Stimulated activated CD4-positive, alpha-beta T cell treated with anti-CD3 and anti-CD28 coated beads, Interleukin-1b, Interleukin-23, amount 100 ng/mL, for 24 hours (primary cell): ENCODE data around the gene CHCHD6.

ENCODE experiments used
- DNase-seq, 4 experiments: peaks; one replicate each; pipeline ENCODE4 v3.0.0-alpha.2; 2020; ENCODE audit warnings: low read depth in 4 of 4, low spot score in 1 of 4

The CHCHD6 gene

DNA sequence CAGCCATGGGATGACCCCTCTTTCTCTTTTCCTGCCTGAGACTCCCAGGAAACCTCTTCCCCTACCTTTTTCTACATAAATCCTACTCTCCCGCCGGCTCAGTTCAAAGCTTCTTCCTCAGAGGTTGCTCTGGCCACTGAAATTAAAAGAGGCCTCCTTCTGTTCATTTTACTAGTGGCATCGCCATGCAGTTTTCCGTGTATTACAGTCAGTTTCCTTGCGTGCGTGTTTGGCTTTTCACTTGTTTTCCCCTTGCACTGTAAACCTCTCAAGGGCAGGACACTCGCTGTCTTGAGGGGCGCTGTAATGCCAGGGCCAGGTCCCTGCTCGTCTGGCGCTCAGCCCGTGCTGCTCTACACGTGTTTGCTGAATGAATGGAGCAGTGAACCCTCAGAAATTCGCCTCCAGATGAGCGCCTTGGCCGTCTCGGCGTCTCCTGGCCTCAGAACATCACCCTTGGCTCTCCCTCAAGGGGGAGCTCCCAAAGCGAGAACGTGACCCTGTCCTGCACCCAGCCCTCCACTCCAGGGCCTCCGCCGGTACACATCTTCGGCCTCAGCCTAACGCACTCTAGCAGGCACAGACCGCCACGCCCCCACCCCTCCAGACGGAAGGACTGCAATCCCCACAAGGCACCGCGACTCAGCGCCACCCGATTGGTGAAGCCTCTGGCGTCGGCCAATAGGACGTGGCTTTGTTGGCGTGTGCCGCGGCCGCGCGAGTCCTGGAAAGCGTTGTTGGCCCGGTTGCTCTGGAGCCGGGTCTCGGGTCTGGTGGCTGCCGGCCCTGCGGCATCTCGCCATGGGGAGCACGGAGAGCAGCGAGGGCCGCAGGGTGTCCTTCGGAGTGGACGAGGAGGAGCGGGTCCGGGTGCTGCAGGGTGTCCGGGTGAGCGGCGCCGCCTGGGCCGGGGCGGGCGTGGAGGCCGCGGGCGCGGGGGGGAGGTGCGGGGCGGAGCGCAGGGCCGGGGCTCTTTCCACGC is at the start of gene CHCHD6:
Gene CHCHD6 (plus strand): TSS at position 729 of the 982 bp plus-strand sequence. CDS start 73 bp downstream, at position 802.
- DNase-seq = peak; percentile 90 to 97 (median 96)

DNA sequence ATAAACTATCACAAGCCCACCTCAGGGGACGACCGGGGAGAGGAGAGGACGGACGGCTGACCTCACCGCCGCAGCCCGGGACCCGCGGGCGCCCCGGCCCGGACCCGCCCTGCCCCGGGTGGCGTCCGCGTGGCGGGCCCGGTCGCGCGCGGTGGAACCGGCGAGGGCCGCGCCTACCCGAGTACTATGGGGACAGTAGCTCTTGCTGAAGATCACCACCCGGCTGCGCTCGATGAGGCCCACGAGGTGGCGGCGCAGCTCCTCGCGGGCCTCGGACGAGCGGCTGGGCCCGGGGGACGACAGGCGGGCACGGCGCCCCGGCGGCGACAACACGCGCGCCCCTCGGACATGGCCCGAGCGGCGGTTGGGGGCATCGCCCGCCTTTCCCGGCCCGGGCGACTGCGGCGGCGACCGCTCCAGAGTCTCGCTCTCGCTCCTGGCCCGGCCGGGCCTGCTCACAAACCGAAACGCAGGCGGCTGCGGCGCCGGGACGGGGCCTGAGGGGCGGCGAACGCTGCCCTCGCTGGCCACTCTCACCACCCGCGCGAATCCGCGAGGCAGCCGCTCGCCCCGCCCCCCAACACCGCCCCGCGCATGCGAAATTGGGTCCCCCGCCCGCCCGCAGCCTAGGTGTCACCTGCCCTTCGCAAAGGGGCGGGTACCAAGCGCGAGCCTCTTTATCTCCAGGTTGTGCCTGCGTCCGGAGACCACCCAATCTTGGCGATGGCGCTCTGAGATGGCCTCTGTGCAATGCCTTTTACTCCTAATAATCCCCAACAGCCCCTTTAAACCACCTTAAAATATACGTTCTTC is 49.3 kb upstream of the CHCHD6 start, which contains the start of gene TXNRD3:
Gene TXNRD3 (minus strand): TSS at position 554 of the 813 bp plus-strand sequence.
- DNase-seq = peak; percentile 57 to 79 (median 72)

DNA sequence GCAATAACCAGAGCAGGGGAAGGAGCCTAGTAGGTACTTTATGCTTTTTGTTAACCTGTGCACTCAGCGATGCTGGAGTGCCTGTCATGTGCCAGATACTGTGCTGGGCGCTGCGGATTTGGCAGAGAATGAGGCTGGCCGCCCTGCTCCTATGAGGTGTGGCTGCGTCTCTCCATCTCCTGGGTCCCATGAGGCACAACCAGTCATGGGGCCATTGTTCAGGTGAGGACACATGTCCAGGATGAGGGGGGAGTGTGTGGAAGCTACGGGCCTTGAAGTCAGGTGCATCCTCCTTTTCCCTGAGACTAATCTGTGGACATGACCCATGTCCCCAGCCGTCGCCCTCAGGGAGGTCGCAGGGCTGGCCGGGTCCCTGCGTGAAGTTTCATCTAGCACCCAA is 48.2 kb upstream of the CHCHD6 start:
- DNase-seq = no peak

DNA sequence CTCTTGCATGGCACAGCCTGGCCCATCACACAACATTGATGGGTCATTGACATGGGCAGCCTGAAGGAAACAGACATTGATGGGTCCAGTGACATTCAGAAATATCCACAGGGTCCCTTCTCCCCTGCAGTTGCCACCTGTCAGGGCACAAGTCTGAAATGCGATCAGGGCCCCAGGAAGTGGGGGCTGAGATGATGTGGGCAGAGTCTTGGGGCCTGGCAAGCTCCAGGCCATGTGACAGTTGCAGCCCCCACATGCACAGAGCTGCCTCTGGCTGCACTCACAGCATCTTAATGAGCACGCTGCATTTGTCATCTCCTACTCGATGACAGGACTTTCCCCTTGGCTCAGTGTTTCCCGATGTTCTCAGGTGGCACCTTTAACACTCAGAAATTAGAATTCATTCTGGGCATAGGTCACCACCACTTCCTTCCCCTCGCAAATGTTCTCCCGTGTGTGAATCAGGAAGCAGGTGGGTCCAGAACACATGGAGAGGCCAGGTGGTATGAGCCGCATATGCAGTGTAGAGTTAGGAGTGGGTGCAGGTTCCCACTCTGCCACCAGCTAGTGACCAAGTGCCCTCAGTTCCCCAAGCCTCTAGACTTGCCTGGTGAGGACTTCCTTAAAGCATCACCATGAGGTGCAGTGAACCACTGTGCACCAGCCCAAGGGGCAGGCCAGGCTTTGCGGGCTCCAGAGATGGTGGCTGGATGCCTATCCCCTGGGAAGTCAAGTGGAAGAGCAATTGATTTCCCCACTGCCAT is 47.5 kb upstream of the CHCHD6 start:
- no peak for DNase-seq

DNA sequence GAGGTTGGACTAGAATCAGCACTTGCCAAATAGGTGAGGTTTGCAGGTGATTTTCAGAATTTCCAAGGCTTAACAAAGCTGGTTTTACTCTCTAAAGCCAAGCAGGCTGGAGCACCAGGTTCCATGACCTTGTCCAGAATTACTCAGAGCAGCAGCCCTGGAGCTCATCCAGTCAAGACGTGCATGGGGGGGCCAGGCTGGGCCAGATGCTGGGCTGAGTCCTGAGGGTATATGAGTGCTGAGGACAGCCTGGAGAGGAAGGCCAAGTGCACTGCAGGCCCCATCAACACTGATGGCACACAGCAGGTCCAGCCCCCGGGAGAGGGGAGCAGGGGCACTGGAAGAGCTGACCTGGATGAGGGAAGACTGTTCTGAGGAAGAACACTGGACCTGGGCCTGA is 46.1 kb upstream of the CHCHD6 start:
- no peak for DNase-seq

DNA sequence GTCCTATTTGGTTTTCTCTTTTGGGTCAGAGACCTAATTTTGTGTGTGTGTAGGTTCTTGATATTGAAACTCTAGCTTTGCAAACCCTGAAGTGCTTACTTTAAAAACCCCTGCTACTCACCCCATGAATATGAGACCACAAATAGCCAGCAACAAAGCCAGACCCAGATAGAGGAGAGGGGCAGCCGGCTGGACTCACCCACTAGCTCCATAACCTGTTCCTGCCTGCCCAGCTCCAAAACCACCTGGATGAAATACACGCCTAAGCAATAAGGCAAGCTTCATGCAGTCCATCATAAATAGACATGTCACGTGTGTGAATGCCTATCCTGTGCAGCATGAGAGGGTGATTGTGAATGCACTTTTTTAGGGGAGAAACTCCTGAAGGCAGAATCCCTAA is 45.5 kb upstream of the CHCHD6 start:
- DNase-seq = no peak

- no peak for DNase-seq
Measured at GRCh38 chr3:126659915-126660886, 43.8 kb upstream of the CHCHD6 start.

- no peak for DNase-seq
Measured at GRCh38 chr3:126661532-126662364, 42.3 kb upstream of the CHCHD6 start.

DNA sequence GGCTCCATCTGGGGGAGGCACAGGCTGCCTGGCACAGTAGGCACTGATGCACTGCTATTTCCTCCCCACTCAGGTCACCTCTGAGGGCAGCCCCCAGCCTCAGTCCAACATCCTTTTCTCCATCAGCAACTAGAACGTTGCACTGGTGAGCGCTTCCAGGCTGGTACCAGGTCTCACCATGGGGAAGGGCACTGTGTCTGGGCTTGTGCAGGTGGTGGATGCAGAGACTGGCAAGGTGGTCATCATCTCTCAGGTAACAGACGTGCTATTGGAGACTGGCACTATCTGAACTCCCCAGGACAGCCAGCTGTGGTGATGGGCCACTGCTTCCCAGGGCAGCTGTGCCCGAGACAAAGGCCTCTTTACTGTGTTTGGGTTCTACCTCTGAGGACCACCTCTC is 40.8 kb upstream of the CHCHD6 start:
- no peak for DNase-seq

DNA sequence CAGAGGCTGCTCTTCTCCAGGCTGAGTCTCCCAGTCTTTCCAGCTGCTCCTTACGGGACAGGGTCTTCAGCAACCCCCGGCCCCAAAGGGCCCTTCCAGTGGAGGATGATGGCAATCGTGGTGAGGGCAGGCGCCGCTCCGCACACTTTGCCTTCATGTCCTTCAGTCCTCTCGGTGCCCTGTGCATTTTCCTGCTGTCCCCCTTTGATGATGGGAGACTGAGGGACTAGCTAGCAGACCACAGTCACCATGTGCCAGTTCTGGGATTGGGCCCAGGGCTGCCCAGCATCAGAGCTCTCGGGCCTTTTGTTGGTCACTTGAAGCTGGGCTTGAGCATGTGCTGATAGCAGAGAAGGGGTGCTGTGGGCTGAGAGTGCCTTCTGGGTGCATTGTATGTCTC is 40.3 kb upstream of the CHCHD6 start:
- no peak for DNase-seq

GRCh38 chr3:126664591-126665214 is 39.3 kb upstream of the CHCHD6 start:
- DNase-seq = no peak

DNA sequence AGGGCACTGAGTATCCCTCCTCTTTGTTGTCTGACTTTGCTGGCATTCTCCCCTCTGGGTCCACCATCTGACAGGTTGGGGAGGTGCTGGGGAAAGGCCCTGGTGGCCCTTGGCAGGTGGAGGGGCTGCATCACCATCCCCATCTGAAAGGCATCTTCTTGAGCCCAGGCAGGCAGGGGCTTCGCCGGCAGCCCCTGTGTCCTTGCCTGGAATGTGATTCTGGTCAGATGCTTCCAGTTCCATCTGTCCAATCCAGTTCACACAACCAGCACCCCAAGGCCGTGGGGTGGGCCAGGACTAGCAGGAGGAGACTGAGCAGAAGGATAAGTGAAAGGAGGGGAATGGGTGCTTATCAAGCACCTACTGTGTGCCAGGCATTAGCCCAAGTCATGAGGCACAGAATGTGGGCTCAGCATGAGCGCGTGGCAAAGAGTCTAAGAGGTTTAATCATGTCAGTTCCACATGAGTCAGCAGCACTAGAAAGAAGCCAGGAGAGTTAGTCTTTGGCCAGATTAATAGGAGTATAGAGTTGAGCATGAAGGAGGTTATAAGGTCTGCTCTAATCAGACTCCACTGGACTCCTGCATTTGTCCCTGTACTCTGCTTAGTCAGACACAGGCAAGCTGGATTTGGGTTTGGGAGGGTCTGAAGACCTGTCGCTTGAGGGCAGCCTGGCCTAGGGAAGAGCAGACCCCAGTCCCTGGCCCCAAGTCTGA is 38.7 kb upstream of the CHCHD6 start:
- no peak for DNase-seq

- DNase-seq = no peak
Measured at GRCh38 chr3:126665959-126666657, 37.9 kb upstream of the CHCHD6 start.

DNA sequence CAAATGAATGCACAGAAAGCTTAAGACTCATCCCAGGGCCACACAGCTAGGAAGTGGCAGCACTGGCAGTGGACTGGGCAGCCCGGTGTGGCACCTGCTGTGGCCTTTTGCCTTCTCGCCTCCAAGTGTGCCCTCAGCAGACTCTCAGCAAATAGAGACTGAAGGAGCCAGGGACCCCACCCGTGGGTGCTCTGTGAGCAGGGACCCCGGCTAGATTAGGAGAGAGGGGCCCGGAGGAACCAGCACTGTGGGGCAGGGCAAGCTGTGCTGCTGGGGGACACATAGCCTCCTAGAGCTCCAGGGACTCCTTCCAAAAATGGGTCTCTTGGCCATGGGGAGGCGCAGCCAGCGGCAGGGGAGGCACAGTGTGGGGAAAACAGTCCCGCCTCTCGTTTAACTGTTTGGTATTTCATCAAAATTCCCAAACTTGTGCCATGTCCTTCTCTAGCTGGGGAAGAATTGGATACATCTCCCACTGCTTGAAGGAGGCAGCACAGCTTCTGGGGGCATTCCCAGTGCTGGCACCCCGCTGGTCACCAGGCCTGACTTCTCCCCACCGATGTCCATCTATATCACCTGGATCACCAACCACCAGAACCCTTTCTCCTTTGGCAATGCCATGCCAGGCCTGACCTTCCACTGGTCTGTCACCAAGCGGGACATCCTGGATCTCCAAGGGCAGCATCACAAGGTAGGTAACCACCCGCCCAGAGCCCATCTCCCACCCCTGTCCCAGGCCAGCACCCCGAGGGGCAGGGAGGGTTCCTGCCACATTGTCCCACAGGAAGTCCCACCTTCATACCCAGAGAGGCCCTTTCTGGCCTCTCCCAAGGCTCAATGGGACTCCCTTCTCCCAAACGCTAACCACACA is 37.1 kb upstream of the CHCHD6 start:
- DNase-seq = no peak

DNA sequence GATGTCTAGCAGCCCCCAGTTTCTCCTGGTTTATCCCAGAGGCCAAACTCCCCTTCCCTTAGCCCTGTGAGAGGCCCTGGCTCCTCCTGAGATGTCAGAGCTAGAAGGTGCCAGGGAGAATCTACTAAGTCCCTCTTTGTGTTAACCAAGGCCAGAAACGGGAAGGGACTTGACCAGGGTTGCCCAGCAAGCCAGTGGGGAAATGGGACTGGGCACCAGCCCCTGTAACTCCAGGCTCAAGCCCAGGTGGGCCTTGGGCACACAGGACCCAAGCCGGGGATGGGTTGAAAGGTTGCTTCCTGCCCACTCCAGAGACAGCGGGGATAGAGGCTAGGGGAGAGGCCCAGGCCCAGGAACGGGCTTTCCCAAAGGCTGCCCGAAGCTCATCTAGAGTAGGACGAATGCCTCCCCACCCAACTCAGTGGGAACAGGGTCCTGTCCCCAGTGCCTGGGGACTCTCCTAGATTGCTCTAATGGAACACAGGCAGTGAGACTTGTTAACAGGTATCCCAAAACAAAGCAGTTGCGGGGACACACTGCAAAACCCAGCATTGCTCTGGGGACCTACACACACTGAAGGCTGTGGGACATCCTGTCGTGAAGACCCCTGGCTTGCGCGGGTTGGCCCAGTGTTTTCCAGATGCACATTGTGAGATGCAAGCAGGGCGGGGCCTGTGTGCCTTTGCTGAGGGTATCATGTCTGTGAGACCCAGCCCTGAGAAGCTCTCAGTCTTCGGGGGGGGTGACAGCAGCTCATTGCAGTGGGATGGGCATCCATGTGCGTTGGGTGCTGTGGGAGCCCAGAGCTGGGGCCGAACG is 36.2 kb upstream of the CHCHD6 start:
- no peak for DNase-seq
